Ecto neural progenitor cell (in vitro differentiated cells): Measurements from ENCODE around the gene ZC2HC1B.

Experiments
- DNase-seq: peaks from one replicate; pipeline ENCODE4 v3.0.0-alpha.2; 2018; ENCODE audit warnings: low spot score

The ZC2HC1B gene

GRCh38 chr6:143934867-143935266 lies 70.6 kb downstream of the ZC2HC1B start:
- no peak for DNase-seq

GRCh38 chr6:143936347-143936746 lies 72.1 kb downstream of the ZC2HC1B start:
- DNase-seq: no peak

GRCh38 chr6:143936778-143937667 lies 72.7 kb downstream of the ZC2HC1B start:
- DNase-seq: no peak

GRCh38 chr6:143937668-143937970 lies 73.3 kb downstream of the ZC2HC1B start:
- no peak for DNase-seq

- DNase-seq: no peak
These were observed 75.1 kb downstream of the ZC2HC1B start for GRCh38 chr6:143939364-143939763.

- DNase-seq: no peak
These were observed 75.8 kb downstream of the ZC2HC1B start for GRCh38 chr6:143940011-143940597.

- DNase-seq: peak; percentile 81
These were observed 77.8 kb downstream of the ZC2HC1B start for GRCh38 chr6:143941852-143942627.

GRCh38 chr6:143948208-143948607 lies 83.9 kb downstream of the ZC2HC1B start:
- no peak for DNase-seq

- no peak for DNase-seq
These were observed 85.3 kb downstream of the ZC2HC1B start for GRCh38 chr6:143949535-143949934.

- no peak for DNase-seq
These were observed 85.7 kb downstream of the ZC2HC1B start for GRCh38 chr6:143949962-143950361.

- DNase-seq: no peak
These were observed 86.6 kb downstream of the ZC2HC1B start for GRCh38 chr6:143950875-143951274.

- DNase-seq: no peak
These were observed 87.9 kb downstream of the ZC2HC1B start for GRCh38 chr6:143952060-143952778.

- DNase-seq: no peak
These were observed 88.8 kb downstream of the ZC2HC1B start for GRCh38 chr6:143952947-143953701.

GRCh38 chr6:143953922-143954321 lies 89.6 kb downstream of the ZC2HC1B start:
- no peak for DNase-seq

- DNase-seq: no peak
These were observed 91.7 kb downstream of the ZC2HC1B start for GRCh38 chr6:143955971-143956370.

- no peak for DNase-seq
These were observed 93.5 kb downstream of the ZC2HC1B start for GRCh38 chr6:143957679-143958274.

GRCh38 chr6:143958839-143959399 lies 94.6 kb downstream of the ZC2HC1B start:
- peak; percentile 87 for DNase-seq

- no peak for DNase-seq
These were observed 95.7 kb downstream of the ZC2HC1B start for GRCh38 chr6:143959927-143960326.

- no peak for DNase-seq
These were observed 96.8 kb downstream of the ZC2HC1B start for GRCh38 chr6:143961066-143961465.
